ENCODE data around the gene KAT2B. TPM values are rescaled to one million over a fixed set of nuclear protein-coding genes. Genes with fewer than 3 reads are reported as not detected.

Gene KAT2B
- total and polyA plus RNA-seq, 4 donors, result 7.5 to 58.5 (median 16.3) TPM

- Histone ChIP-seq H3K4me3 (ENCODE audit: low read depth in 1 of 3, low read length in 3 of 3) (no peak overlapping the region), H3K27ac (ENCODE audit: low read depth in 1 of 2, low read length in 2 of 2) (no peak overlapping the region), H3K4me1 (ENCODE audit: control insufficient read depth in 4 of 4, insufficient read depth in 4 of 4, low read length in 3 of 4) (peaks cover 0 to 2% (median 0%) of the 10 kb centered on the region in 4 donors), H3K9ac (ENCODE audit: low read depth in 1 of 2, low read length in 2 of 2) (no peak overlapping the region), H3K36me3 (ENCODE audit: control insufficient read depth in 4 of 4, insufficient read depth in 3 of 4, low read depth in 1 of 4, low read length in 3 of 4) (no peaks in the 10 kb centered on the region), H3K9me3 (ENCODE audit: control insufficient read depth in 4 of 4, low read length in 3 of 4) (peaks cover 0 to 4% (median 0%) of the 10 kb centered on the region in 4 donors), H3K27me3 (ENCODE audit: control insufficient read depth in 4 of 4, insufficient read depth in 4 of 4, low read length in 3 of 4) (no peaks in the 10 kb centered on the region)
- 95% methylated on average over 2 of the region's 2 CpGs for WGBS
- no peak for DNase-seq (ENCODE audit: low spot score)
- TF ChIP-seq HNF4A (conservative IDR thresholded peaks at IDR 0.05) (no peak), EGR1 (IDR thresholded peaks at IDR 0.05; ENCODE audit: low read depth in 2 of 2) (no peak), RXRA (IDR thresholded peaks at IDR 0.05) (no peak), GABPA (IDR thresholded peaks at IDR 0.05 in 1 of 2, conservative IDR thresholded peaks at IDR 0.05 in 1 of 2) (no peak), REST (IDR thresholded peaks at IDR 0.05) (no peak), FOXA2 (IDR thresholded peaks at IDR 0.05) (no peak), SP1 (IDR thresholded peaks at IDR 0.05) (no peak), JUND (IDR thresholded peaks at IDR 0.05) (no peak), FOXA1 (IDR thresholded peaks at IDR 0.05) (no peak), YY1 (IDR thresholded peaks at IDR 0.05) (no peak), ZBTB33 (IDR thresholded peaks at IDR 0.05) (no peak), NR2F2 (IDR thresholded peaks at IDR 0.05) (no peak), RAD21 (IDR thresholded peaks at IDR 0.05) (no peak)
- TF ChIP-seq, protein P1, sequence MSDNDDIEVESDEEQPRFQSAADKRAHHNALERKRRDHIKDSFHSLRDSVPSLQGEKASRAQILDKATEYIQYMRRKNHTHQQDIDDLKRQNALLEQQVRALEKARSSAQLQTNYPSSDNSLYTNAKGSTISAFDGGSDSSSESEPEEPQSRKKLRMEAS (IDR thresholded peaks at IDR 0.05), result no peak
- TF ChIP-seq, protein P2, sequence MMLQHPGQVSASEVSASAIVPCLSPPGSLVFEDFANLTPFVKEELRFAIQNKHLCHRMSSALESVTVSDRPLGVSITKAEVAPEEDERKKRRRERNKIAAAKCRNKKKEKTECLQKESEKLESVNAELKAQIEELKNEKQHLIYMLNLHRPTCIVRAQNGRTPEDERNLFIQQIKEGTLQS (IDR thresholded peaks at IDR 0.05), result no peak
- TF ChIP-seq, protein P3, sequence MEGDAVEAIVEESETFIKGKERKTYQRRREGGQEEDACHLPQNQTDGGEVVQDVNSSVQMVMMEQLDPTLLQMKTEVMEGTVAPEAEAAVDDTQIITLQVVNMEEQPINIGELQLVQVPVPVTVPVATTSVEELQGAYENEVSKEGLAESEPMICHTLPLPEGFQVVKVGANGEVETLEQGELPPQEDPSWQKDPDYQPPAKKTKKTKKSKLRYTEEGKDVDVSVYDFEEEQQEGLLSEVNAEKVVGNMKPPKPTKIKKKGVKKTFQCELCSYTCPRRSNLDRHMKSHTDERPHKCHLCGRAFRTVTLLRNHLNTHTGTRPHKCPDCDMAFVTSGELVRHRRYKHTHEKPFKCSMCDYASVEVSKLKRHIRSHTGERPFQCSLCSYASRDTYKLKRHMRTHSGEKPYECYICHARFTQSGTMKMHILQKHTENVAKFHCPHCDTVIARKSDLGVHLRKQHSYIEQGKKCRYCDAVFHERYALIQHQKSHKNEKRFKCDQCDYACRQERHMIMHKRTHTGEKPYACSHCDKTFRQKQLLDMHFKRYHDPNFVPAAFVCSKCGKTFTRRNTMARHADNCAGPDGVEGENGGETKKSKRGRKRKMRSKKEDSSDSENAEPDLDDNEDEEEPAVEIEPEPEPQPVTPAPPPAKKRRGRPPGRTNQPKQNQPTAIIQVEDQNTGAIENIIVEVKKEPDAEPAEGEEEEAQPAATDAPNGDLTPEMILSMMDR (IDR thresholded peaks at IDR 0.05; ENCODE audit: low read depth, low read length, missing input control), result no peak
These were observed 45.5 kb upstream of the KAT2B start for GRCh38 chr3:19994796-19995195.

- H3K27me3 ChIP-seq (ENCODE audit: control insufficient read depth in 4 of 4, insufficient read depth in 4 of 4, low read length in 3 of 4), result no peaks in the 10 kb centered on the region
- H3K36me3 ChIP-seq (ENCODE audit: control insufficient read depth in 4 of 4, insufficient read depth in 3 of 4, low read depth in 1 of 4, low read length in 3 of 4), result no peaks in the 10 kb centered on the region
- no peak overlapping the region for H3K27ac ChIP-seq (ENCODE audit: low read depth in 1 of 2, low read length in 2 of 2)
- H3K4me1 ChIP-seq (ENCODE audit: control insufficient read depth in 4 of 4, insufficient read depth in 4 of 4, low read length in 3 of 4), result no peaks in the 10 kb centered on the region
- 90% methylated on average over 4 of the region's 4 CpGs for WGBS
- no peak overlapping the region for H3K4me3 ChIP-seq (ENCODE audit: low read depth in 1 of 3, low read length in 3 of 3)
- no peak overlapping the region for H3K9ac ChIP-seq (ENCODE audit: low read depth in 1 of 2, low read length in 2 of 2)
- no peak for DNase-seq (ENCODE audit: low spot score)
- peaks cover 0 to 4% (median 0%) of the 10 kb centered on the region in 4 donors for H3K9me3 ChIP-seq (ENCODE audit: control insufficient read depth in 4 of 4, low read length in 3 of 4)
- TF ChIP-seq HNF4G (IDR thresholded peaks at IDR 0.05) (no peak), YY1 (IDR thresholded peaks at IDR 0.05) (no peak), GABPA (IDR thresholded peaks at IDR 0.05 in 1 of 2, conservative IDR thresholded peaks at IDR 0.05 in 1 of 2) (no peak), FOXA2 (IDR thresholded peaks at IDR 0.05) (no peak), RXRA (IDR thresholded peaks at IDR 0.05) (no peak), TAF1 (conservative IDR thresholded peaks at IDR 0.05) (no peak), EGR1 (IDR thresholded peaks at IDR 0.05; ENCODE audit: low read depth in 2 of 2) (no peak), ZBTB33 (IDR thresholded peaks at IDR 0.05) (no peak)
- TF ChIP-seq, protein P2 (IDR thresholded peaks at IDR 0.05), result no peak
- TF ChIP-seq, protein P1 (IDR thresholded peaks at IDR 0.05), result no peak
- TF ChIP-seq, protein P3 (IDR thresholded peaks at IDR 0.05; ENCODE audit: low read depth, low read length, missing input control), result no peak
These were observed 42.7 kb upstream of the KAT2B start for GRCh38 chr3:19997502-19997901.
